ENCODE results near the gene TSPAN33. TPM values are rescaled to one million over a fixed set of nuclear protein-coding genes. Genes with fewer than 3 reads are reported as not detected.

Gene TSPAN33
- total and polyA plus RNA-seq, 9 of the 15 experiments (the other 6 are each of a cell fraction or from before 2014, with no cell fraction given): 0.03 to 1.5 (median 0.23) TPM; not detected in 2

- TF ChIP-seq ZC3H4 (CRISPR knock-in tag; IDR thresholded peaks at IDR 0.05; ENCODE audit: borderline replicate concordance) (no peak), ZNF75A (CRISPR knock-in tag; IDR thresholded peaks at IDR 0.05) (no peak), KDM5B (IDR thresholded peaks at IDR 0.05; ENCODE audit: insufficient replicate concordance, low read depth, low read length) (no peak), SRSF9 (IDR thresholded peaks at IDR 0.05; ENCODE audit: borderline replicate concordance, low read depth, low read length) (no peak), ZNF347 (CRISPR knock-in tag; IDR thresholded peaks at IDR 0.05; ENCODE audit: low read depth) (no peak), ZNF232 (CRISPR knock-in tag; IDR thresholded peaks at IDR 0.05) (no peak), GTF2E2 (tag; IDR thresholded peaks at IDR 0.05) (no peak), COPS2 (conservative IDR thresholded peaks at IDR 0.05) (no peak), TRIM28 (IDR thresholded peaks at IDR 0.05) (peak; percentile 72), SRF (CRISPR knock-in tag; IDR thresholded peaks at IDR 0.05) (peak in 1 of 2 experiments; percentile 58; a peak in 2 of 4 replicates), TCF7 (IDR thresholded peaks at IDR 0.05; ENCODE audit: borderline replicate concordance) (no peak), NCOR1 (IDR thresholded peaks at IDR 0.05) (peak; percentile 98), ZBTB40 (IDR thresholded peaks at IDR 0.05) (no peak), ZBTB40 (CRISPR knock-in tag; IDR thresholded peaks at IDR 0.05) (no peak), ZNF217 (CRISPR knock-in tag; IDR thresholded peaks at IDR 0.05) (no peak), FOXK2 (conservative IDR thresholded peaks at IDR 0.05 in 1 of 2, IDR thresholded peaks at IDR 0.05 in 1 of 2; ENCODE audit: low read depth in 2 of 2) (no peak), TBL1XR1 (IDR thresholded peaks at IDR 0.05; ENCODE audit: low read length in 2 of 2) (no peak; a peak in 1 of 4 replicates), CBX1 (IDR thresholded peaks at IDR 0.05; ENCODE audit: low read depth) (no peak), SMARCA4 (IDR thresholded peaks at IDR 0.05) (peak; percentile 94), ZNF124 (CRISPR knock-in tag; IDR thresholded peaks at IDR 0.05) (no peak), MTF1 (CRISPR knock-in tag; IDR thresholded peaks at IDR 0.05; ENCODE audit: borderline replicate concordance) (no peak), NCOA6 (IDR thresholded peaks at IDR 0.05) (no peak)
These were observed 5.9 kb downstream of the TSPAN33 start (continued) for GRCh38 chr7:129150199-129150996.

Data from K562 (cell line).